PFSK-1 (cell line): ENCODE data around the gene TRPM5.

Experiments used
- FOXP2 ChIP-seq: optimal IDR thresholded peaks from 2 replicates; pipeline ENCODE3; 2011; ENCODE audit warnings: borderline replicate concordance, control low read depth, inconsistent platforms; ENCODE audit not compliant: insufficient read depth; ENCODE audit errors: extremely low read length, extremely low read depth
- POLR2AphosphoS5 ChIP-seq: IDR thresholded peaks from 2 replicates; pipeline ENCODE4 v1.6.1; 2012; ENCODE audit warnings: low read depth, mild to moderate bottlenecking, control low read depth, low read length, moderate library complexity
- SIN3A ChIP-seq: IDR thresholded peaks from 2 replicates; pipeline ENCODE4 v1.6.1; 2012; ENCODE audit warnings: mild to moderate bottlenecking, low read length, moderate library complexity, borderline replicate concordance; ENCODE audit not compliant: insufficient read depth
- TAF1 ChIP-seq: IDR thresholded peaks from 2 replicates; pipeline ENCODE4 v1.6.1; 2012; ENCODE audit warnings: low read length, control low read depth, borderline replicate concordance; ENCODE audit not compliant: insufficient read depth
- TF ChIP-seq, protein P1 (sequence below), 2 experiments: IDR thresholded peaks; 2 replicates each; pipeline versions ENCODE4 v1.6.1 to v1.8.0; 2011 to 2012; ENCODE audit warnings: low read depth in 2 of 2, low read length in 2 of 2, control low read depth in 1 of 2, inconsistent platforms in 1 of 2, mild to moderate bottlenecking in 1 of 2, moderate library complexity in 1 of 2; ENCODE audit not compliant: insufficient read depth in 1 of 2

TRPM5 gene

DNA sequence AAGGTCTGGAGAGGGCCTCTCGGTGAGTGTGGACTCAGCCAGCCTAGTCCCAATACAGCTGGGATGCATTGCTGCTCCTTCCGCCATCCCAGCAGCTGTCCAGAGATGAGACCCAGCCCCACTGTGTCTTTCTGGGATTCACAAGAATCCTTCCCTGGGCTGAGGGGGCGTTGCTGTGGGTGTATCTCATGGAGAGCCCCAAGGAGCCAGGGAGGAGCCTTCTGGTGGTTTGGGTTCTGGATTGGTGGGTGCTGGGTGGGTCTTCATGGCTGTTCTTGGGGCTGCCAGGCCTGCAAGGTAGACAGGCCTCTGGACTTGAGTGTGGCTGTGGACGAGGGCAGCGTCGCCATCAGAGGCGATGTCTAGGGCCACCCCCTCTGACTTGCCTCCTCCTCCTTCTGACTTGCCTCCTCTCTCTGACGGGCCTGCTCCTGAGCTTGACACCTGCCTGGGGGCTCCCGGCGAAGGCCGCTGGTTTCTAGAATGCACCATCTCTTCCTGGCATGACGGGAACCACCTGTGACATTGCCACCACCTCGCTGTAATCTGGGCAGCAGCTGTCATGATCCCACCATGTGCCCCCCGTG lies 17.7 kb upstream of the TRPM5 start:
- TF ChIP-seq, protein P1, sequence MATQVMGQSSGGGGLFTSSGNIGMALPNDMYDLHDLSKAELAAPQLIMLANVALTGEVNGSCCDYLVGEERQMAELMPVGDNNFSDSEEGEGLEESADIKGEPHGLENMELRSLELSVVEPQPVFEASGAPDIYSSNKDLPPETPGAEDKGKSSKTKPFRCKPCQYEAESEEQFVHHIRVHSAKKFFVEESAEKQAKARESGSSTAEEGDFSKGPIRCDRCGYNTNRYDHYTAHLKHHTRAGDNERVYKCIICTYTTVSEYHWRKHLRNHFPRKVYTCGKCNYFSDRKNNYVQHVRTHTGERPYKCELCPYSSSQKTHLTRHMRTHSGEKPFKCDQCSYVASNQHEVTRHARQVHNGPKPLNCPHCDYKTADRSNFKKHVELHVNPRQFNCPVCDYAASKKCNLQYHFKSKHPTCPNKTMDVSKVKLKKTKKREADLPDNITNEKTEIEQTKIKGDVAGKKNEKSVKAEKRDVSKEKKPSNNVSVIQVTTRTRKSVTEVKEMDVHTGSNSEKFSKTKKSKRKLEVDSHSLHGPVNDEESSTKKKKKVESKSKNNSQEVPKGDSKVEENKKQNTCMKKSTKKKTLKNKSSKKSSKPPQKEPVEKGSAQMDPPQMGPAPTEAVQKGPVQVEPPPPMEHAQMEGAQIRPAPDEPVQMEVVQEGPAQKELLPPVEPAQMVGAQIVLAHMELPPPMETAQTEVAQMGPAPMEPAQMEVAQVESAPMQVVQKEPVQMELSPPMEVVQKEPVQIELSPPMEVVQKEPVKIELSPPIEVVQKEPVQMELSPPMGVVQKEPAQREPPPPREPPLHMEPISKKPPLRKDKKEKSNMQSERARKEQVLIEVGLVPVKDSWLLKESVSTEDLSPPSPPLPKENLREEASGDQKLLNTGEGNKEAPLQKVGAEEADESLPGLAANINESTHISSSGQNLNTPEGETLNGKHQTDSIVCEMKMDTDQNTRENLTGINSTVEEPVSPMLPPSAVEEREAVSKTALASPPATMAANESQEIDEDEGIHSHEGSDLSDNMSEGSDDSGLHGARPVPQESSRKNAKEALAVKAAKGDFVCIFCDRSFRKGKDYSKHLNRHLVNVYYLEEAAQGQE (IDR thresholded peaks at IDR 0.05; ENCODE audit: insufficient read depth in 1 of 2, low read depth in 2 of 2, low read length in 2 of 2), result no peak
- TF ChIP-seq FOXP2 (no peak), TAF1 (no peak), POLR2AphosphoS5 (no peak), SIN3A (no peak)

- TF ChIP-seq FOXP2 (no peak), SIN3A (no peak), TAF1 (no peak), POLR2AphosphoS5 (no peak)
- TF ChIP-seq, protein P1 (IDR thresholded peaks at IDR 0.05; ENCODE audit: insufficient read depth in 1 of 2, low read depth in 2 of 2, low read length in 2 of 2), result no peak
These were observed 17.1 kb upstream of the TRPM5 start for GRCh38 chr11:2461253-2461955.

DNA sequence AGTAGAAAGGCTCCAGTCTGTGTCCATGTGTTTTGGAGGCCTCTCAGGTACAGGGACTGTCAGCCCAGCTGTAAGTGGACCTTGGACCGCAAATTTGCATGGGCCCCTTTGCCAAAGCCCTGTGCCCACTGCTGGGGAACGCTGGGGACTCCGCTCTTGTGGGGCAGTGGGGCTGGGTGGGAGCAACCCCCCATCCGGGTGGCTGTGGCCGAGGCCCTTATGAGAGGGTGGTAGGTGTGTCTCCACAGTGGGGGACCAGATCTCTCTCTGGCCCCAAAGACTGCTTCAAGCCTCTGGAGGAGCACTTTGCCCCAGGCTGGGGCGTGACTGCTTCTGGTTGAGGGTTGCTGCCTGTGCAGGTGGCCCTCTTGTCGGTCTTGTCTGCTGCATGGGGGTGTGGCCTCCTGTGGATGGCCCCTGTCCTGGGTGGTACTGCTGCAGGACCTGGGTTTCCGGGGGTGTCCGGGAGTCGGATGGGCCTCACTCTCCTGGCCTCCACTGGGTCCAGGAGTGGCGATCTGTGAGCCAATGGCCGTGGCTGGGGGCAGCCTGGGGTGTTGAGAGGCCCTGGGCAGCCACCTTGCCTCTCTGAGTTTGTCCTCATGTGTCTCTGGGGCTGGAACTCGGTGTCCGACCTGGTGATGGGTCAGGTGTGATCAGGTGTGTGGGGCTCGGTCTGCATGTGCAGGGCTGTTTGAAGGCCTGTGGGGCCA lies 16.4 kb upstream of the TRPM5 start:
- TF ChIP-seq FOXP2 (no peak), SIN3A (no peak), POLR2AphosphoS5 (no peak), TAF1 (no peak)
- TF ChIP-seq, protein P1 (IDR thresholded peaks at IDR 0.05; ENCODE audit: insufficient read depth in 1 of 2, low read depth in 2 of 2, low read length in 2 of 2), result no peak

DNA sequence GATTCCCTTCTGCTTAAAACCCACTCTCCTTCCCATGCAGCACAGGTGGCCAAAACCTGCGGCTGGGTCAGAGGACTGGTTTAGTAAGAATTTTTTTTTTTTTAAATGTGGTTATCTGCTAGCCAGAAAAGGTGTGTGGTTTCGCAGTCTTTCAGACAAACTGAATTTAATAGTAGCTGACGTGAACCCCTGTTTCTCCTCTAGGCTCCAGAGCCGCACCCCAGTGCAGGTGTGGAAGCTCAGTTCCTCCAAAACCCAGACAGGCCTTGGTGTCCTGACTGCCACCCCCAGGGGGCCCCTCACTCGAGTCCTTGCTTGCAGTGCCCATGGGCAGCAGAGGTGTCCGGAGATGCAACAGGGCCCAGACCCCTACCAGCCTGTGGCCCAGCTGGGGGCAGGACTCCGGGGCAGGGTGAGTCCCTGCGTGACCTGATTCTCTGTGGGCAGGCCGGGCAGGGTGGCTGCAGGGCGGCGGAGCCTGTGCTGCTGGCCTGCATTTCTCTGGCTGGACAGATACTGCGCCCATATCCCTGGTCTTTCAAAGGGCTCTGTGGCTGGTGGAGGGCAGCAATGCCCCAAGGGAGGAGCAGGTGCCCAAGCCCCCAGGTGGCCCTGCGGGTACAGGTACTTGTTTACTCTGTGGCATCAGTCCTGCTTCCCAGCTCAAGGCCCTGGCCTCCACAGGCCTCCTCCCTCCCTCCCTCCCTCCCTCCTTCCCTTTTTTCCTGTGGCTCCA lies 15.7 kb upstream of the TRPM5 start:
- TF ChIP-seq TAF1 (no peak), SIN3A (no peak), POLR2AphosphoS5 (no peak), FOXP2 (no peak)
- TF ChIP-seq, protein P1 (IDR thresholded peaks at IDR 0.05; ENCODE audit: insufficient read depth in 1 of 2, low read depth in 2 of 2, low read length in 2 of 2), result no peak
